CD4-positive, alpha-beta T cell treated with Interleukin-6 for 4 hours (primary cell): ENCODE measurements around the gene WDCP.
"Not testable (repeated sequence)": the region's sequence is repeated elsewhere in the genome, so short reads cannot be mapped to it uniquely, and the experiment has no call there.

Experiments used
- DNase-seq: peaks from one replicate; pipeline ENCODE4 v3.0.0-alpha.2; 2020; ENCODE audit warnings: mixed read lengths

WDCP gene, protein sequence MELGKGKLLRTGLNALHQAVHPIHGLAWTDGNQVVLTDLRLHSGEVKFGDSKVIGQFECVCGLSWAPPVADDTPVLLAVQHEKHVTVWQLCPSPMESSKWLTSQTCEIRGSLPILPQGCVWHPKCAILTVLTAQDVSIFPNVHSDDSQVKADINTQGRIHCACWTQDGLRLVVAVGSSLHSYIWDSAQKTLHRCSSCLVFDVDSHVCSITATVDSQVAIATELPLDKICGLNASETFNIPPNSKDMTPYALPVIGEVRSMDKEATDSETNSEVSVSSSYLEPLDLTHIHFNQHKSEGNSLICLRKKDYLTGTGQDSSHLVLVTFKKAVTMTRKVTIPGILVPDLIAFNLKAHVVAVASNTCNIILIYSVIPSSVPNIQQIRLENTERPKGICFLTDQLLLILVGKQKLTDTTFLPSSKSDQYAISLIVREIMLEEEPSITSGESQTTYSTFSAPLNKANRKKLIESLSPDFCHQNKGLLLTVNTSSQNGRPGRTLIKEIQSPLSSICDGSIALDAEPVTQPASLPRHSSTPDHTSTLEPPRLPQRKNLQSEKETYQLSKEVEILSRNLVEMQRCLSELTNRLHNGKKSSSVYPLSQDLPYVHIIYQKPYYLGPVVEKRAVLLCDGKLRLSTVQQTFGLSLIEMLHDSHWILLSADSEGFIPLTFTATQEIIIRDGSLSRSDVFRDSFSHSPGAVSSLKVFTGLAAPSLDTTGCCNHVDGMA

DNA sequence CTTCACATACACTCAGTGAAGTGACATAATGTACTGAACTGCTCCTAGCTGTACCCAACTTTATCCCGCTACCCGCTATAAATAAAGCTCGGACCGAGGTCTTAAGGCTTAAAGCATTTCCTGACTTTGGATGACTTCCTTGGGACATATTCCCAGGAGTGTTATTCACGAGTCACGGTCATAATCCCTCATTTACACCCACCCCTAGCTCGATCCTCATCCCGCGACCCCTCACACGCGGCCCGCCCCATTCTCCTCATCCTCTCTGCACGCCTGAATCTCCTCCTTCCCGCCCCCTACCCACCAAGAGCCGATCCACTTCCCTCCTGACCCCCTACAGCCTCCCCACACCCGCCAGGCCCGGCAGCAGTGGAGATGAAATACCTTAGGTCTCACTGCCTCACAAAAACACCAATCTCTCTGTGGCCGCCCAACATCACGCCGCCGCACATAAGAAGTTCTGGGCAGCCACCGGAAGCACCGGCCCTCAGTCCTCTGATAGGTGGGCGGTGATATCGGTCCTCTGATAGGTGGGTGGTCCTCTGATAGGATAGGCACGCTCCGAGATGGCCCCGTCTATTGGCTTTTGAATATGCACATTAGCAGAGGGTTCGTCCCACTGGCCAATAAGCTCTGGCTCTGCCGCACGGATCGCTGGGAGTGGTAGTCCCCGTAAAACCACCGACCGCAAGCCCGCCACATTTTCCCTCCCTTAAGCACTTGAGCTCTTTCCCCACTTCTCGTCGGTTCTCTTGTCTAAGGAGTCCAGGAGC is at the start of gene WDCP:
Gene WDCP, minus strand, starts transcription at position 462 of the 773 bp plus-strand sequence. CDS start 7,897 bp downstream, outside the sequence.
- DNase-seq = peak; percentile 93

- DNase-seq = not testable (repeated sequence)
Measured at GRCh38 chr2:24095171-24095677, 48.0 kb upstream of the WDCP start.

DNA sequence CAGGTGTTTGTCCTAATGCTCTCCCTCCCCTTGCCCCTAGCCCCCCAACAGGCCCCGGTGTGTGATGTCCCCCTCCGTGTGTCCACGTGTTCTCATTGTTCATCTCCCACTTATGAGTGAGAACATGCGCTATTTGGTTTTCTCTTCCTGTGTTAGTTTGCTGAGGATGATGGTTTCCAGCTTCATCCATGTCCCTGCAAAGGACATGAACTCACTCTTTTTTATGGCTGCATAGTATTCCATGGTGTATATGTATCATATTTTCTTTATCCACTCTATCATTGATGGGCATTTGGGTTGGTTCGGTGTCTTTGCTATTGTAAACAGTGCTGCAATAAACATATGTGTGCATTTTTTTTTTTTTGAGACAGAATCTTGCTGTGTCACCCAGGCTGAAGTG is 46.1 kb upstream of the WDCP start:
- DNase-seq = not testable (repeated sequence)

DNA sequence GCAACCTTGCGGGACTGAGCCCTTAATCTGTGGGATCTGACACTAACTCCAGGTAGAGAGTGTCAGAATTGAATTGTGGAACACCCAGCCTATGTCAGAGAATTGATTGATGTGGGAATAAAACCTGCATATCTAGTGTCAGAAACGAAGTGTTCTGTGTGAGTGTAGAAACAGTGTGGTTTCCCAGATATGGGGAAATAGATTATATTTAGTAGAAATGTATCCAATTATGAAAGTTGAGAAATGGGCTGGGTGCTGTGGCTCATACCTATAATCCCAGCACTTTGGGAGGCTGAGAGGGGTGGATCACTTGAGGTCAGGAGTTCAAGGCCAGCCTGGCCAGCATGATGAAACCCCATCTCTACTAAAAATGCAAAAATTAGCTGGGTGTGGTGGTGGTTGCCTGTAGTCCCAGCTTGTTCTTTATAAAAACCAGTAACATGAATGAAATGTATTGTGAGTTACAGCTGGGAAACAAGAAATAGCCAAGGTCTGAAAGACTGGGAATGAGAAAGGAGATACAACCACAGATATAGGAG is 41.7 kb upstream of the WDCP start:
- no peak for DNase-seq

DNA sequence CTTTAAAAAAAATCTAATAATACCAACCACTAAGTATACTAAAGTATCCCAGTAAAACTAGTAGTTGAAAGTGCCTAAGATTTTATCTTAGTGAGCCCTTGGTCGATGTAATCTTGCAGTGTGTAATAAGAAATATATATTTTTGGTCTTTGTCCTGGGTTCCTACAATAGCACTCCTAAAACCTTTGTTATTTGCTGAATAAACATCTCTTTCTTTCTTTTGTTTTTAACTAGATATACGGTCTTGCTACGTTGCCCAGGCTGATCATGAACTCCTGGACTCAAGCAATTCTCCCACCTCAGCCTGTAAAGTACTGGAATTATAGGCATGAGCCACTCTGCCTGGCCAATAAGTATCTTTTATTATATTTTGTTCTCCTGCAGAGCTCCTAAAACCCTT is 39.8 kb upstream of the WDCP start:
- DNase-seq = no peak

- no peak for DNase-seq
Measured at GRCh38 chr2:24086241-24086640, 39.0 kb upstream of the WDCP start.

- no peak for DNase-seq
Measured at GRCh38 chr2:24085200-24085489, 38.0 kb upstream of the WDCP start.

DNA sequence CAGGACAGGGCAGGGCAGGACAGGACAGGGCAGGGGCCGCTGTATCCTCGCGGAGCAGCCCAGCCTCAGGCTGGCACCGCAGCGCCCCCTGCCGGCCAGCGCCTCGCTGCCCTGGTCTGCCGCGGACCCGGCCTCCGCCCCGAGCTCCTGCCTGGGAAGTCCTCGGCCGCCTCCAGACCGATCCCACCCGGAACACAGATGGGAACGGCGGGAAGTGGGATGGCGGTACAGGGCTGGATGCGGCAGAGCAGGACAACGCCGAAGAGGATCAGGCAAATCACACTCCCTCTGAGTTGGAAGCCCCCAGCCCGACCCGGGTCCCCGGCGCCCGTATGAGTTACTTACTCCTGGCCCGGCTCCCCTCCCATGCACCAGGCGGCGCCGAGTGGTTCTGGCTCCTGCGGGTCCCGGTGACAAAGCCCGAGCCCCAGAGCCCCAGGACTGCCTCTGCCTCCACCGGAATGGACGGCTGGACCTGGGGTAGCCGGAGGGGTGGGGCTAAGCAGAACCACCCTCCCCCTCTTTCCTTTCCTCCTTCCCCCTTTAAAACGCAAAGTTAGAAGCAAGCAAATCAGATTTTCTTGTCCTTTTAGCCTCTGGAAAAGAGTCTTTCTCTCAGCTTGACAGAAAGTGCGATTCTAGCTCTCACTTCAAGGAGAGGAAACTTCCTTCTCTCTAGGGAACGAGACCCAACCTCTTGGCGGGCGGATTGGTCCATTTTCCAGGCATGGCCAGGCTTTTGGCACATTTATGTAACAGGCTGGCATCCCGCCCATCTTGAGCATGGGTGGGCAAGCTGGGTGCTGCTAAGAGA is 37.4 kb upstream of the WDCP start, which contains the start of gene TP53I3:
Gene TP53I3, minus strand, starts transcription at position 449 of the 814 bp plus-strand sequence. CDS start 508 bp downstream, outside the sequence.
- peak; percentile 84 for DNase-seq

- no peak for DNase-seq
Measured at GRCh38 chr2:24083567-24084385, 36.6 kb upstream of the WDCP start.

DNA sequence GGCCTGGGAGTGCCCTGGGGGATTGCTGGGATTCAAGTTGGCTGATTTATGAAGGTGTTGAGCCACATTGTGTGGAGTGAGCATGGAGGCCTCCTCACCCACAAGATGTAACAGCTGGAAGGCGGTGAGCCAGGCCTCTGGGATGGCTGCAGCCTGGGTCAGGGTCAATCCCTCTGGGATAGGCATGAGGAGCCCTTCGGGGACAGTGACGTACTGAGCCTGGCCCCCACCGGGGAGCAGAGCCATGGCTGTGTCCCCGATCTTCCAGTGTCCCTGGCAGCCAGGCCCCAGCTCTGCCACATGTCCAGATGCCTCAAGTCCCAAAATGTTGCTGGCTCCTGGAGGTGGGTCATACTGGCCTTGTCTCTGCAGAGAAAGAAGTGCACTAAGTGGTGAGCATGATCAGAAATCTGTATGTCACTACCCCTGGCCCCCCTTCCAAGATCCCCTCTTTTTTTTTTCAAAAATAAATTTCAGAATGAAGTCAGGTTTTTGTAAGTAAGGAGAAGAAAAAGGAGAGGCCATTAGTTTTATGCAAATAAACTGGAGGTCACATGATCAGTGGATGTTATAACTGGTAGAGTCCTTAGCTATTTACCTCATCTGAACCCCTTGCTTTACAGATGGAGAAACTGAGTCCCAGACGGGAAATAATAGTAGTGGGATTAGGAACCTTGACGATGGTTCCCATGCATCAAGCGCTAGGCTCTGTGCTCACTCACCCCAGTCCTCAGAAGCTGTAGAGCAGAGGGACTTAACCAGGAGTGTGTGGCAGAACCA is 35.8 kb upstream of the WDCP start:
- DNase-seq = no peak

DNA sequence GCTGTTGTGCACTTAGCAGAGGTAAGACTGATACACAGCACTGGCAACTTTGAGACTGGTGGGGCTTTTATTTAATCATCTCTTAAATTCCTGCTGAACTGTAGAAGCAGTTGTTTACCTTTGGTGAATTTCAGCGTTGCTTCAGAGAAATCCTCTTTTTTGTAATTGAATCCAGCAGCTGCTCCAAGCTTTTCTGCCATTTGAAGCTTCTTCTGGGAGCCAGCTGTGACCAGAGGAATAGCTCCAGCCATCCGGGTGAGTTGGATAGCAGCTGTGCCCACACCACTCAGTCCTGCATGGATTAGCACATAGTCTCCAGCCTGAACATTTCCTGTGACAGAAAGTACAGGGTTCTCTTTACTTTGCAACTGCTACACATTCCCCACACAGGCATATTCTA is 33.5 kb upstream of the WDCP start:
- no peak for DNase-seq

DNA sequence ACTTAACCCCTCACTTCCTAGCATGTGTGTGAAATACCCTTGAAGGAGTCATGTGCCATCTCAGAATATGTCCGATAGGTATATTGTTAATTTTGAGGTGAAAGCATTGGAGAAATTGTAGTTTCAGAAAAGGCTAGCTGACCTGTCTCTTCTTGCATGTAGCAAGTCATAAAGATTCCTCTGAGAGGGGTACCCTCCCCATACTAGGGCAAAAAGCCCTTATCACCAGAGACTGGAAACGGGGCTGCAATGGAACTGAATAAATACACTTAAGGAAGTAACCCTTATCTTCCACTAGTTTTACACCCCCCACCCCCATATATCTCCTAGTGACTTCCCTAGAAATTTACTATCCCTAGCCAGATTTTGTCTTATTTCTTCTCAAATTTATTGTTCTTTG is 30.7 kb upstream of the WDCP start:
- no peak for DNase-seq

- DNase-seq = no peak
Measured at GRCh38 chr2:24077535-24077877, 30.3 kb upstream of the WDCP start.

- DNase-seq = no peak
Measured at GRCh38 chr2:24076849-24077534, 29.8 kb upstream of the WDCP start.

GRCh38 chr2:24075915-24076848 is 29.0 kb upstream of the WDCP start, which contains the start of gene SF3B6:
Gene SF3B6, minus strand, starts transcription at chr2:24076326. Its CDS starts 97 bp downstream, at chr2:24076229.
- peak; percentile 100 for DNase-seq

- no peak for DNase-seq
Measured at GRCh38 chr2:24075259-24075658, 28.1 kb upstream of the WDCP start.

DNA sequence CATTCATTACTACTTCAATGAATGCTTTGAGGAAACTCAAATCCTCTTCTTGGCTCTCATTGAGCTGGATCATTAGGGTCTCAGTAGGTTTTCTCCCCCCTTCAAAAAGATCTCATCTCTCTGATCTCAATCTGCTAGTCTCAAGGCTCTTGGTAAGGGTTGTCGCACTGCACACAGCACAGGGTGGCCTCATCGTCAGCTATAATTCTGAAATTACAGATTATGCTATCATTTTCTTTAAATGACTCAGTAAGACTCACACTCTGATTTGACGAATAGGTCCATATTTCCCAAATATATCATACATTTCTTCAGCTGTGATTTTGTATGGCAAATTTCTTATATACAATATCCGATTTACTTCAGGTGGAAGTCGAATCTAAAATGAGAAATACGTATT is 26.6 kb upstream of the WDCP start:
- DNase-seq = no peak

GRCh38 chr2:24072259-24072658 is 25.1 kb upstream of the WDCP start:
- DNase-seq = no peak

DNA sequence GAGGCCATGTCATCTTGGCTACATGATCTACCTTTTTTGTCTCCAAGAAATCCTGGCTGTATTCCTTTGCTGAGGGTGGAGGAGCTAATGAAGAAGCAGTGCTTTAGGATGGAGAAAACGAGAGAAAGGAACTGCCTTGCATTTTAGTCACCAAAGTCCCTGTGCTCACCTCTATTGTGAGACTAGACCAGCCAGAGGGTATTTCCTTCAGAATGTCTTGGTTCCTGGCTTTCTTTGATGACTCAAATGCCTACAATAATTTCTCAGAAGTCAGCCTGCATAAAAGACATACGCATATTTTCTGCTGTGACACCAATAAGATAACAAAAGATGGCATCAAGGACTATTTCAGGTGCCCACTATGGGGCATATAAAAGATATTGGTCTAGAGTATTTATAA is 18.1 kb upstream of the WDCP start:
- DNase-seq = no peak
